HG03442 (cell line): Measurements from ENCODE around the gene GBP7.
A peak's percentile ranks its signal among the peaks of the same experiment; 100 is the strongest.
"Not testable (repeated sequence)": the region's sequence is repeated elsewhere in the genome, so short reads cannot be mapped to it uniquely, and the experiment has no call there.

Experiments
- ATAC-seq: cut with Tn5 transposase; IDR thresholded peaks from one replicate; pipeline ENCODE4 v1.9.1; 2021; ENCODE audit warnings: mild to moderate bottlenecking, moderate library complexity; ENCODE audit not compliant: unreplicated experiment

GBP7 gene, protein sequence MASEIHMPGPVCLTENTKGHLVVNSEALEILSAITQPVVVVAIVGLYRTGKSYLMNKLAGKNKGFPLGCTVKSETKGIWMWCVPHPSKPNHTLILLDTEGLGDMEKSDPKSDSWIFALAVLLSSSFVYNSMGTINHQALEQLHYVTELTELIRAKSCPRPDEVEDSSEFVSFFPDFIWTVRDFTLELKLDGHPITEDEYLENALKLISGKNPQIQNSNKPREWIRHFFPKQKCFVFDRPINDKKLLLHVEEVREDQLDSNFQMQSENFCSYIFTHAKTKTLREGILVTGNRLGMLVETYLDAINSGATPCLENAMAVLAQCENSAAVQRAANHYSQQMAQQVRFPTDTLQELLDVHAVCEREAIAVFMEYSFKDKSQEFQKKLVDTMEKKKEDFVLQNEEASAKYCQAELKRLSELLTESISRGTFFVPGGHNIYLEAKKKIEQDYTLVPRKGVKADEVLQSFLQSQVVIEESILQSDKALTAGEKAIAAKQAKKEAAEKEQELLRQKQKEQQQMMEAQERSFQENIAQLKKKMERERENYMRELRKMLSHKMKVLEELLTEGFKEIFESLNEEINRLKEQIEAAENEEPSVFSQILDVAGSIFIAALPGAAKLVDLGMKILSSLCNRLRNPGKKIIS

DNA sequence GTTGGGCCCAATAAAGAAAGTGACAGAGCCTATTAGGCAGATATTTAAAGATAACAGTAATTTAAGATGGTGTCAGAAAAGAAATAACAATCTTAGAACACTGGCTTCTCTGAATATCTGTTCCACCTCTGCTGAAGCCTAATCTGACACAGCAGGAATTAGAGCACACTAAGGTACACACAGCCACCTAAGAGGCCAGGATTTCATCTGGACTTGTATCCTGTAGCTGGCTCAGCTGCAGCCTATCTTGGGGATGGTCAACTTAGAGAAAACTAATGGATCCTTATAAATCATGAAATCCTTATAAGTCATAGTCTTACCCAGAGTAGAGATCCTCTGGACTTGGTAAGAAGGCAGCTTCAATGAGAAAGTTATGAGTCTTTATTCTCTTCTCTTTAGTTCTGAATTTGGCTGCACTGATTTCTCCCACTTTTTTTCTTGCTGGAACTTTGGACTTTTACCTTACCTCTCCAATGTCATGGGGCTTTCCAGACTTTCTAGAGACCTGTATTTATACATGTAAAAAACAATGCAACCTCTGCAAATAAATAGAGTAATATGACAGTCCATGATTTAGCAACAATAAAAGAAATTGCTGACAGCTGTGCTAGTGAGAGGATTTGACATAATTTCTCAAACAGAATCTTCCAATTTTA lies at the start of gene GBP7:
Gene GBP7 (minus strand): TSS at position 403 of the 656 bp plus-strand sequence. CDS start 4,068 bp downstream, outside the sequence.
- ATAC-seq, result no peak

DNA sequence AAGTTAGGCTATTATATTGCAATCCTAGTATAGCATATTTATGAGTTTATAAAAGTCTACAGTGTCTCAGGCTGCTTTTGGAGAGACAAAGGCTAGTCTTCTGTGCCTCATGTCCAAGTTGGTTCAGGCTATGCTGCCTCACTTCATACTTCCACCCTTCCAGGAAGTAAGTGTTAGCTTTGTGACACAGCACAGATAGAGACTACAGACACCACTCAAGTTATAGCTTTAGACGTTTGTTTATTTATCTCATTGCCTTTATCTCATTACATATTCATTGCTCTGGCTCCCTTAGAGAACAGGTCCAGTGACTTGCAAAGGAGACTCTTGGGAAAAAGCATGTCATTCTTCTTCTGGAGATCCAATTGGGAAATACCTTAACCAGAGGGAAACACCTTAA lies 45.5 kb upstream of the GBP7 start:
- ATAC-seq, result no peak

DNA sequence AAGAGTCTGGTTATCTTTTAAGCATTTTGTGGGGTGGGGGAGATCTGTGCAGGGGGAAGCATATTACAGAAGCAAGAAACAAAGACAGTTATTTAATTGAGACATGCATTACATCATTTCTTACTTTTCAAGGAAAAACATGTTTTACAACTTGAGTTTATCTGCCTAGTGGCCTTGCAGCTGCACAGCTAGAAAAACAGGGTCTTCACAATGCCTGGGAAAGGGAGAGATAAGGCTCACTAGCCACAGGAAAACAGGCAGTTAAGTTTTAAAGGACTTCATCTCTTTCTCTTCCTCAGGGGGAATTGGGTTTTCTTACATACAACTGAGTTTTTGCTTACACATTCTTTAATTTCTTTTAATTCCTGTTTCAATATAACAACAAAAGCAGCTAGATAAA lies 44.0 kb upstream of the GBP7 start:
- ATAC-seq, result not testable (repeated sequence)

DNA sequence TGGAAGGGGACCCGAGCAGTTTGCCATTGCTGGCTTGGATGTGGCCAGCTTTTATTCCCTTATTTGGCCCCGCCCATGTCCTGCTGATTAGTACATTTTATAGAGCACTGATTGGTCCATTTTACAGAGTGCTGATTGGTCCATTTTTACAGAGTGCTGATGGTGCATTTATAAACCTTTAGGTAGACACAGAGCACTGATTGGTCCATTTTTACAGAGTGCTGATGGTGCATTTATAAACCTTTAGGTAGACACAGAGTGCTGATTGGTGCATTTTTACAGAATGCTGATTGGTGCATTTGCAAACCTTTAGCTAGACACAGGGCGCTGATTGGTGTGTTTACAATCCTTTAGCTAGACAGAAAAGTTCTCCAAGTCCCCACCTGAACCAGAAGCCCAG lies 43.1 kb upstream of the GBP7 start:
- not testable (repeated sequence) for ATAC-seq

DNA sequence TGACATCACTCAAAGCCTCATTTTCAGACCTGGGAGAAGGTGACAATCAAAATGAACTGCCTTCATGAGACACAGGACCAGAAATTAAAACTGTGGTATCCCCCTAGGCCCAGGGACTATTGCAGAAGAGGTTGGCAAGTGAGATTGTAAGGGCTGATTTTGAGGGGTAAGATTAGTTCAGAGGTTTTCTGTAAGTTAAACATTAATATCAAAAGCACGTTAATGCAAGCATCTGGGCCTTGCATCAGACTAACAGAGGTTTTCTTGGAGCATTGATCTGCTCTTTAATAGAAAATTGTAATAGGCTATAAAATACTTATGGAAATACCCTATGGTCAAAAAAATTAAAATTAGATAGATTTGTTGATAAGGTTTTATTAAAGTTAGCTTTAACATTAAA lies 37.5 kb upstream of the GBP7 start:
- ATAC-seq, result no peak

DNA sequence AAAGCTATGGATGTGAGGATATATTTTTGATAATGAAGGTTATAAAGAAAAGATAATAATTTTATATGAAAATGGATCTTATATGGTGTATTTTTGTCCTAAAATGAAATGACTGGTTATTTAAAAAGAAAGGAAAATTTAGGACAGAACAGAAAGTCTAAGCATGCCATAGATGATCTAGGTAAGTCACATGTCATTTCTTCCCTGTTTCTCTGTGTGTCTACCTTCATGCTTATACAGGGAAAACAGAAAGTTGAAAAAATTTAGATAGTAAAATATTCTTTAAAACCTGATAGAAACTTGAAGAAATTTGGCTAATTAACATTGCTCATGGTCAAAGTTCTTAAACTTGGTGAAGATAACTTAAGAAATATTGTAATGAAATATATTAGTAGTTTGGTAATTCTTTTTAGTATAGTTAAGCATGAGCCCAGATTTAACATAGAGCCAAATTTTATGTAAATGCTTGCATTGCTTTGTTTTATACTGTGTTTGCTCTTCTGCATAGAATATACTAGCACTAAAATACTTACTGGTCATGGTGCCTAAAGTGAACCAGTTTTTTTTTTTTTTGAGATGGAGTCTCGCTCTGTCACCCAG lies 35.3 kb upstream of the GBP7 start:
- ATAC-seq, result no peak

DNA sequence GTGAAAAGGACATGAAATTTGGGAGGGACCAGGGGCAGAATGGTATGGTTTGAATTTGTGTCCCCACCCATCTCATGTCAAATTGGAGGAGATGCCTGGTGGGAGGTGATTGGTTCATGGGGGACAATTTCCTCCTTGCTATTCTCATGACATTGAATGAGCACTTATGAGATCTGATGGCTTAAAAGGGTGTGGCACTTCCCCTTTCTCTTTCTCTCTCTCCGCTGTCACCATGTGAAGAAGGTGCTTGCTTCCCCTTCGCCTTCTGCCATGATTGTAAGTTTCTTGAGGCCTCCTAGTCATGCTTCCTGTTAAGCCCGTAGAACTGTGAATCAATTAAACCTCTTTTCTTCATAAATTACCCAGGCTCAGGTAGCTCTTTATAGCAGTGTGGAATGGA lies 30.6 kb upstream of the GBP7 start:
- no peak for ATAC-seq

DNA sequence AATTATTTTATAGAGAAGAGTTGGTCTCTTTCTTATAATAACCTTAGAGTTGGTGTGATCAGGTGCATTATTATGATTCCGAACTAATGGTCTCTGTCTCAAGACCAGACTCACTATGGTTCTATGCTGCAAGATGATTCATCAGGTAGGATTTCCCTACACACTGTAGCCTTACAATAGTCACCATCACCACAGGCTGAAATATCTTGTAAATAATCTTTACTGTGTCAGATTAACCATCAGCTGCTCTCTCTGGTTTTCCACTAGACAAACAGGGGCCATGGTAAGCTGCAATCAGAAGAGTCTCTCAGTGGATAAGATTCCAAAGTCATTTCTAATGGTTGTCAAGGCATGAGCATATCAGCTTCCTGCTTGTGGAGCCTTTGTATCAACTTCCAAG lies 27.4 kb upstream of the GBP7 start:
- ATAC-seq, result no peak

DNA sequence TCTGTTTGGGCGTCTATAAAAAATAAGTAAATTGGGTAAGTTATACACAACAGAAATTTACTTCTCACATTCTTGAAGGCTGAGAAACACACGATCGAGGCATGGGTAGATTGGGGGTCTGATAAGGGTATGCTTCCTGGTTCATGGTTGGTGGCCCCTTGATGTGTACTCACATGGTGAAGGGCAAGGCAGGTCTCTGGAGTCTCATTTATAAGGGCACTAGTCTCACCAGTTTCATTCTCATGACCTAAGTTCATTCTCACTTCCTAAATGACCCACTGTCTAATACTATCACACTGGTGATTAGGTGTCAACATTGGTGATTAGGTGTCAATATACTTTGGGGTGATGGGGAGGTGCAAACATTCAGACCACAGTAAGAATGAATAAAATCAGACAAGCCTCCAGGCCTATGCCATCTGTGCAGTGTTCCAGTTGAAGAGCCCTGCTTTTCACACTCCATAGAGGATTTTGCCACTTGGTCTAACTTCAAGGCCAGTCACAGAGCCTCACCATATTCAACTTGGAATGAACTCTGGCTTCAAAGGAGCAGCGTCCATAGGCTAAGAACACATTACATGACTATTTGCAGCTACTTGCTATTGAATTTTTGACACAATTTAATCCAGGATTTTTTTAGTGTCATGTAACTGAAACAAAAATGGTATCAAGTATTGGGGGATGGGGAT lies 25.4 kb upstream of the GBP7 start:
- peak; percentile 75 for ATAC-seq

DNA sequence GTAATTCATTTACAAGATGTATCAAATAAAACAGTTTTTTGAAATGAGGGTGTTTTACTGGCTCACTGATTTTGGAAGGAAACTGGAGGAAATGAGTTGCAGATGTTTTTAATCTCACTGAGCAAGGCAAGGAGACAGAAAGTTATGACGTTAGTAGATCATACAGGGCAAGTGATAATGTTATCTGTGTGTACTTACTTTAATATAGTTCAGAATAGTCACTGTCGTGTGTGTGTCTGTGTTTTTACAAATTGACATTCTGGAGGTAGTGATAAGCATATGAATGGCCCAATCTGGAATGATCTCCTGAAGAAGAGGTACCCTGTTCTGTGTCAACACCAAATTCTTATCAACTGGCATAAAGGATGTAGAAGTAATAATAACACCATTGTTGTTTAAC lies 24.9 kb upstream of the GBP7 start:
- ATAC-seq, result no peak

DNA sequence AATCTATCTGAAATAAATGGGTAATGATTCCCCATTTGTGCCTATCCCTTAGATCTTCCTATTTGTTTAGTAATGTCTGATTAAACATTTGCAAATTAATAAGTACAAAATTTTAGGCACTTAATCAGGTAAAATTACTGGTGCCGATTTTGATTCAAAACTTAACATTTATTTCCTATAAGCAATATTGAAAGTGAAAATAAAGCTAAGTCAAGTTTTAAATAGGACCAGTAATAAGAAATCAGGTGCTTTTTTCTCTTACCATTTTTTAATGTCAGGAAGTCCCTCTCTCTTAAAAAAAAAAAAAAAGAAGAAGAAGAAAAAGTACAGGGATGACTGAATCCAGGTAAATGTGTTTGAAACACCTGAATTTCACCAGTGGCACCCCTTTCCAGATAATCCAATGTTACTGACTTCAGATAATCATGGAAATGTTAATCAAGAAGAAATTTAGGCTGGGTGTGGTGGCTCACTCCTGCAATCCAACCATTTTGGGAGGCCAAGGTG lies 23.8 kb upstream of the GBP7 start:
- no peak for ATAC-seq

DNA sequence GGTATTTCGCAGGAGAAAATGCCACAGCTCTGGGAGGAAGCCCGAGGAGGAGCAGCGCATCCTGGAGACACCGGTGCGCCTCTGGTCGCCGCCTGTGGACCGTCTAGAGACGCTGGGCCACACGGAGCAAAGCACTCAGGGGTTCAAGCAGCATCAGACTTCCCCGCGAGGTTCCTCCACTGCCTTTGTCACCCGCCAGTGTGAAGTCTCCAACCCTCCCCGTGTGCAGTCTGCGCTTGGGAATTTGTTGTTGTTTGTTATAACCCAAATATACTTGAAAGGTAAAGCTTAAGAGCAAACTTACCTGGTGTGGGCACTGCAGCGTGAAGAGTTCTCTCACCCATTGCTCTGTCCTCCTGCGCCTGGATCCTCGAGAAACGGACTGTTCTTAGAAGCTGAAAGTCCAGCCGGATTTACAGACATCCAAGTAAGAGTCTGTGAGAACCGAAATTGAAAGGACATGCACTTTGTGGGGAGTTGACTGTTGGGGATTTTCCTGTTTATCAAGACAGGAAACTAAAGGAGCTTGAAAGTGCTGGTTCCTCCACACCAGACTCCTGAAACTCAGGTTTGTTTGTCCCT lies 22.8 kb upstream of the GBP7 start, which contains the start of gene GBP4:
Gene GBP4 (minus strand): TSS at position 452 of the 582 bp plus-strand sequence. CDS start 108 bp downstream, at position 344.
- ATAC-seq, result peak; percentile 35

DNA sequence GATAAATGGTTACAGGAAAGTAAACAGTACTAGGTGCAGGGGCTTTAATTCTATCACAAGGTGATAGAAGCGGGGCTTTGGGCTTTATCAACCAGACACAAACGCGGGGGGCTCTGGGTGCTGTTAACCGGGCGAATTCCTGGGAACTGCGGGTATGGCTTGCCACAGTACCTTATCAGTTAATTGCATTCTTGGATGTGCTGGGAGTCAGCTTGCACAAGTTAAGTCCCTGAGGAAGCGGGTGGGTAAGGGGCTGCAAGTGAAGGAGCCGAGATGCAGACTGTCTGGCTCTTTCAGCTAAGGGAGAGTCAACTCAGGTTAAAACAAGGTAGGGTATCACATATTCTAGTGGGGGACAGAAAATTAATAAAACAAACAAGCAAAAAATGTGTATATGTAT lies 22.3 kb upstream of the GBP7 start:
- no peak for ATAC-seq

DNA sequence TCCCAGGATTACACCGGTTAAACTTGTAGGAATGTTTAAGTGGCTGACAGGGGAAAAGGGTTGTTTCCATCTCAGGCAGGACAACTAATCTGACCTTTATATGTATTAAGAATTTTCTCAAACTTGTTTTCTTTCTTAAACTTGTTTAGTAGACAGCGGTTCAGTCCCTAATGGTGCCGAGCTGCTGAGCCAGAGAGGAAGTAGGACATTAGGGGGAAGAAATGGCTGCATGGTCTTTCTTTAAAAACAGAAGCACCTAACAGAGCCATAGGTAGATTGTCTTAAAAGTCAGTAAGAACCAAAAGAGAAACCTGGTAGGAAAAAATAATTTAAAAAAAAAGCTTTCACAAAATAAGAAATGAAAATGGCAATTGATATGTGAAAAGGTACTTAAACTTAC lies 19.7 kb upstream of the GBP7 start:
- ATAC-seq, result no peak

DNA sequence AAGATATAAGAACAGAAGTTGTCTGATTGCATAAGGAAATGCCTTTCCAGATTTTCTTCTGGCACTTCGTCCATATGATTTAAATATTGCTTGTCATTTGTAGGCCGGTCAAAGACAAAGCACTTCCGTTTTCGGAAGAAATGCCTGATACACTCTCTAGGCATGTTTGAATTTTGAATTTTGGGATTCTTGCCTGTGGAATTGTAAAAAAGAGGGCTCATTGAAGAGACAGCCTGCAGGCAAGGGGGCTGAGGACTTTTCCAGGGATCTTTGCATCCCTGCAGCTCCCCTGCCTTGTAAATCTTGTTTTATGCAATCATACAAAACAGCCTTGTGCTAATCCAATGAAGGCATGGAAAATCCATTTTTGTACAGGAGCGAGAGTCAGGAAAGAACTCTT lies 15.5 kb upstream of the GBP7 start:
- ATAC-seq, result no peak

DNA sequence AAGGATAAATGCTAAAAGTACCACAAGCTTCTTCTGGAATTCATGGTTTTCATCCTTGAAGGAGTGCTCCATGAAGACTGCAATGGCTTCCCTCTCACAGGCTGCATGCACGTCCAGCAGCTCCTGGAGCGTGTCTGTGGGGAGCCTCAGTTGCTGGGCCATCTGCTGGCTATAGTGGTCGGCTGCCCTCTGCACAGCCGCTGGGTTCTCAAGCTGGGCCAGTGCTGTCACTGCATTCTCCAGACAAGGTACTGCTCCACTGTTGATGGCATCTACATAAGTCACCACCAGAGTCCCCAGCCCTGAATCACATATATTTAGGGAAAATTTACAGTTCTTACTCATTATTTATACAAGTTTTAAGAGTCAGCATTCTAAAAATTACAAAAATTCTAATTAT lies 14.2 kb upstream of the GBP7 start:
- ATAC-seq, result no peak

DNA sequence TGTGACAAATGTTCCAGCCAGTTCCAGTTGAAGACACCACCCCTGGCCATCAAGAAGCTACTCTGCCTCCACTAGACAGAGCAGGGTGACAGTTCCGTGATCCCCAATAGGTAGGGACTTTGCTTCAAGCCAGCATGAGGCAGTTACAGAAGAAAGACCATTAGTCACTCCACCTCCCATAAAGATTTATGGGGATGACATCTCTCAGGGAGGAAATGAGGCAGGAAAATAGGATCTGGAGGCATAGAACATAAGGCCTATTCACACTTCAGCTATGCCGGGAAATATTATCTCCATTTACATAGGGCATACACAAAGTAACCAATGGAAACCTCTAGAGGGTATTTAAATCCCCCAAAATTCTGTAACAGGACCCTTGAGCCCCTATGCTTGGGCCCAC lies 3.5 kb upstream of the GBP7 start:
- ATAC-seq, result no peak

DNA sequence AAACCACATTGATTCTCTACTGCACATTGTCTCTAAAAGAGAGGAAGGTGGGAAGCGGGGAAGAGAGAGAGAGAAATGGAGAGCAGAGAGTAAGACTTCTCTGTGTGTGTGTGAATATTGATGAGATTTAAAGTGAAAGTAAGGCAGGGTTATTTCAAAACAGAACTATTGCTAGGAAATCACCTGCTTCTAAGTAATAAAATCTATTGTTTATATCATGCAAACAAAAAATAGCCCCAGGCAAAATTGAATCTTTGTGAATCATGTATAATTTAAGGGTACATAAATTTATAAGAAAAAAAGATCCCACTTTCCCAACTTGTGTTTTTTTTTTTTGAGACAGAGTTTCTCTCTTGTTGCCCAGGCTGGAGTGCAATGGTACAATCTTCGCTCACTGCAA lies 1.2 kb upstream of the GBP7 start:
- ATAC-seq, result no peak

DNA sequence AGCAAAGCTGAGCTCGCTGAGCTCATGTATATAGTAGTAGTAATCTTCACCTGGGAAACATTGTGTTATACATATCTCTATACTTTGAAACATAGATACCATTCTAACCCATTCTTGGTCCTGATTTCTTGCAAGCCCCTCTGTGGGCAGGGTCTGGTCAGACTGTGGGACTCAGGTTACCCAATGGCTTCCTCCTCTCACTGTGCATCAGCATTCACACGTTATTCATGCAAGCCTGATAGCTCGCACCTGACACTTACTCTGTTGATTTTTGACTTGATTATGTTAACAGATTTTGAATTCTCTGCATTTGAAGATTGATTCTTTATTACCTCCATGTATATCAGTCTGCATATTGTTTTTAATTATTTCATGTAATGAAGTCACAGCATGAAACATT lies 1.3 kb downstream of the GBP7 start:
- ATAC-seq, result no peak

DNA sequence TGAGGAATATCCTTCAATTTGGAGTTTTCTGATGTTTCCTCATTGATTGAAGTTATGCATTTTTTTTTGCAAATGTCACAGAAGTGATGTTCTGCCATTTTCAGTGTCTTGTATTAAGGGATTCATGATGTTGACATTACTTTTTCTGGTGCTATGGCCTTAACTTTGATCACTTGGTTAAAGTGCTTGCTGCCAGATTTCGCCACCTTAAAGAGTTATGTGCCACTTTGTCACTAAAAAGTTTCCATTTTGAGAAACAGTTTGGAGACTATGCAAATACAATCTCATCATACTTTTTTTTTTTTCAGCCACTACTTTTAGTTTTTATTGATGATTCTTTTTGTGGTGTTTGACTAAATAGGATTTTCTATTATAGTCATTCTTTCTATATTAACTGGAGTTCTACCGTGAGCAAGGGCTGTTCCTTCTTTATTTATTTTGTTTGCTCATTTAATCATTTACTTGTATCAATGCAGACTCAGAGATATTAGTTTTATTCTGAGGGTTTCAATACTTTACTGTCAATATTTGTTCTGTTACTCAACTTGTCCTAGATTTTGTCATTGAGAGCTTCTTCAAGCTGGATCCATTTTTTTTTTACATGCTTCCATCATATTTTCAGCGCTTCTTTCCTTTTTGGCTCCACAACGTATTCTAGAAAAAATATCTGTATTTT lies 3.2 kb downstream of the GBP7 start:
- ATAC-seq, result no peak
